H54 (cell line): ENCODE measurements around the gene ERN1.
"Not testable (repeated sequence)": the region's sequence is repeated elsewhere in the genome, so short reads cannot be mapped to it uniquely, and the experiment has no call there.

Experiments
- DNase-seq: peaks from one replicate; pipeline ENCODE4 v3.0.0; 2011; ENCODE audit warnings: low spot score, mixed read lengths; ENCODE audit not compliant: insufficient read length
- FAIRE-seq: peaks from 3 replicates; lab custom pipeline; 2011; peaks lifted over from hg19 to GRCh38; lab: Jason Lieb, UNC
- POLR2A ChIP-seq: IDR thresholded peaks from 2 replicates; pipeline ENCODE4 v1.6.1; 2011; ENCODE audit warnings: low read depth, mild to moderate bottlenecking, low read length

ERN1 gene

DNA sequence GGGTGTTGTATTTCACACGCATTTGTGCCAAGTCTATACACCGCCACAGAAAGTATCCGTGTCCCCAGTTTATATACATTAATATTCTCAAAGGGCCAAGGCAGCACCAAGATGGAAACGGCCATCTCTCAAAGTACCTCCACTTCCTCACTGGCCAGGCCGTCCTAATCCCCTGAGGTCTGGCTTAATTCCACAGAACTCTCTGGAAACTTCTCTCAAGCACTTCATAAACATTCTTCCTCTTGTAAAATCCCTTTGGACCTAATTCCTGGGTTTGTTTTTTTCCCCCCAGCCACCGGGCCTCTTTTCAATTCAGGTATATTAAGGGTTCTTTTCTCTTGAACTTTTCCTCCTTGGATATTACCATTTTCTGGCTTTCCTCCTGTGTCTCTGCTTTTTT is 5.1 kb upstream of the ERN1 start:
- no peak for FAIRE-seq
- no peak for TF ChIP-seq POLR2A
- DNase-seq, result no peak

DNA sequence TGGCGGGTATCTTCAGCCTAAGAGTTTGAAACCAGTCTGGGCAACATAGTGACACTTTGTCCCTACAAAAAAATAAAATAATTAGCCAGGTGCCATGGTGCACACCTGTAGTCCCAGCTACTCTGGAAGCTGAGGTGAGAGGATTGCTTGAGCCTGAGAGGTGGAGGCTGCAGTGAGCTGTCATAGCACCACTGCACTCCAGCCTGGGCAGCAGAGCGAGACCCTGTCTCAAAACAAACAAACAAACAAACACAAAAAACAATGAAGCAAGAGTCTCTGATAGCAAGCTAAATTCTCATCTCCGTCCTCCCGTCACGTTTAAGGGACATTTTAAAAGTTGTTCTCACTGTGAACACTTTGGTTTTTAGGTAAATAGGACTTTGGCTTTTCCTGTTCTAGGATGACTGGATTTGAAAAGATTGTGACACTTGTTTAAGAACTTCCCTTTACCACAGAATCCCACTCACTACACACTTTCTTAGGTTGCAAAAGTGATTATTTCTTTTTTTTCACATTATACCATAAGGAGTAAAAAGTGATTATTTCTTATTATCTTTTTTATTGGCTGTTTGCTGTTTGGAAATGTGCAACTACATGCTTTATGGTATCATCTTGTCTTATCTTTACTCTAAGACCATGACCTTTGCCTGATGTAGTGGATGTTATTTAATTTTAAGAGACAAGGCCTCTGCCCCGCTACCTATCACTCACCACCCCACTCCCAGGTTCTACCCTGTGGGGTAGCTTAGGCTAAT is 4.4 kb upstream of the ERN1 start:
- no peak for TF ChIP-seq POLR2A
- no peak for DNase-seq
- FAIRE-seq, result no peak

DNA sequence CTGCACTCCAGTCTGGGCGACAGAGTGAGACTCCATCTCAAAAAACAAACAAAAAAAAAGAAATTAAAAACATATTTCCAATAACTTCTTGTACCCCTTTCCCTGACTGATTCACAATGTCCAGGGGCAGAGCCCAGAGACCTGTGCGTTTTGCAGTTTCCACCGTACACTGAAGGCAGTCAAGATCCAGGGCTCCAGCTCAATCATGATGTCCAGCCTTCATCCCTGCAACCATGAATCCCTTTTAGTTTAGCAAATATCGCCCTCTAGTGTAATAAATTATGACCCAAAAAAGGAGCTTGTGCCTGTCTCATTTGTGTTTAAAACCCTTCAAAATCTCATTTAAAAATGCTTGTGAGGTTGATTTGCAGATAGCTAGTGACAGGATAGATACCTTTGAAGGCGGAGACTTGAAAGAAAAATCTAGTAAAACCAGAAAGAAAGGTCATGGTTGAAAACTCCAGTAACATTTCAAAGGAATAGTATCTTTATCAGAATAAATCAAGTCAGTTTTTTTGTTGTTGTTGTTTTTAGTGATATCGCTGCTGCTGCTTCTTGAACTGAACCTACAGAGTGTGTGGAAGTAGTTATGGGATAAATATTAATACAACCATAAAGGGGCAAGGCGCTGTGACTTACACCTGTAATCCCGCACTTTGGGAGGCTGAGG is 3.7 kb upstream of the ERN1 start:
- DNase-seq, result peak; percentile 66
- TF ChIP-seq POLR2A, result no peak
- peak; percentile 69 for FAIRE-seq

- no peak for TF ChIP-seq POLR2A
These were observed 1.8 kb upstream of the ERN1 start for GRCh38 chr17:64131606-64132270.

GRCh38 chr17:64130559-64131001 is 636 bp upstream of the ERN1 start:
- no peak for TF ChIP-seq POLR2A
- FAIRE-seq (no peak), DNase-seq (no peak)

More at GRCh38 chr17:64131606-64132270, 1.8 kb upstream of the ERN1 start:
- no peak for FAIRE-seq
- DNase-seq, result no peak

DNA sequence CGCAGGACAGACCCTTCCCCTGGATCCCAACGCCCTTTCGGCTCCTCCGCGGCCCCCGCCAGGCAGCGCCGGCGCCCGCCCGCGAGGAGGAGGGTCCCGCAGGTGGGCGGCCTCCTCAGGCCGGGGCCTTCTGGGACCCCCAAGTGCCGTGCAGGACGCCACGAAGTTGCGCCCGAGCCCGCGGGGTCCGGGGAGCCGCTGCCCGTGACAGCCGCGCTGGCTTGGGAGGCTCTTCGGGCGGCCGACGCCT is 504 bp downstream of the ERN1 start:
- FAIRE-seq, result no peak
- TF ChIP-seq POLR2A, result no peak
- DNase-seq, result no peak

GRCh38 chr17:64128787-64129514 is 993 bp downstream of the ERN1 start:
- DNase-seq, result peak; percentile 54
- no peak for TF ChIP-seq POLR2A
- peak; percentile 6 for FAIRE-seq

GRCh38 chr17:64126918-64127317 is 3.0 kb downstream of the ERN1 start:
- DNase-seq, result no peak
- no peak for TF ChIP-seq POLR2A
- FAIRE-seq, result peak; percentile 43

- no peak for DNase-seq
- no peak for TF ChIP-seq POLR2A
- no peak for FAIRE-seq
These were observed 4.0 kb downstream of the ERN1 start for GRCh38 chr17:64125937-64126336.

- no peak for TF ChIP-seq POLR2A
- DNase-seq (no peak), FAIRE-seq (no peak)
These were observed 5.3 kb downstream of the ERN1 start for GRCh38 chr17:64124609-64125008.

- no peak for TF ChIP-seq POLR2A
- no peak for FAIRE-seq
- no peak for DNase-seq
These were observed 6.8 kb downstream of the ERN1 start for GRCh38 chr17:64123114-64123513.

DNA sequence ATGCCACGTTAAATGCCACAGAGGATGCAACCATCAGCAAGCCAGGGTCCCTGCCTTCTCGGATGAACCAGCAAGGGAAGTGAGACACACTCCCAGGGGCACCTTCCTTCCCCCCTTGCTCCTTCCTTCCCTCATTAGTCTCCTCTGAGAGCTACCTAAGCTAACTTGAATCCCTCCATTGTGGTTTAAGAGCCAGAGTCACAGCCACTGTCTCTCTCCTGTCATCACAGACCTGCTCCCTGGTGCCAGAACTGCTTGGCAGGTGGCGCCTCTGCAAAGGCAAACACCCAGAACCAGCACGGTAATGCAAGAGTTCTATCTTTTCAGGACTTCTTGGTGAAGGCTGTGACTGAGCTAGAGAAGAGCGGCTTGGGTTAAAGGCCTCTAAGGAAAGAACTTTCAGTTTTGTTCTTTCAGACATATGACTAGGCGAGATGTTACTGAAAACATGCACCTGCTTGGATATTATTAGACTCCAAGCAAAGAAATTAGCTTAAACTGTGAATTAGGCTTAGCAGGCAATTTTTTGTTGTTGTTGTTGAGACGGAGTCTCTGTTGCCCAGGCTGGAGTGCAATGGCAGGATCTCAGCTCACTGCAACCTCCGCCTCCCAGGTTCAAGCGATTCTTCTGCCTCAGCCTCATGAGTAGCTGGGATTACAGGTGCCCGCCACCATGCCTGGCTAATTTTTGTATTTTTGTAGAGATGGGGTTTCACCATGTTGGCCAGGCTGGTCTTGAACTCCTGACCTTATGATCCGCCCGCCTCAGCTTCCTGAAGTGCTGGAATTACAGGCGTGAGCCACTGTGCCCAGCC is 8.8 kb downstream of the ERN1 start:
- not testable (repeated sequence) for FAIRE-seq, DNase-seq

DNA sequence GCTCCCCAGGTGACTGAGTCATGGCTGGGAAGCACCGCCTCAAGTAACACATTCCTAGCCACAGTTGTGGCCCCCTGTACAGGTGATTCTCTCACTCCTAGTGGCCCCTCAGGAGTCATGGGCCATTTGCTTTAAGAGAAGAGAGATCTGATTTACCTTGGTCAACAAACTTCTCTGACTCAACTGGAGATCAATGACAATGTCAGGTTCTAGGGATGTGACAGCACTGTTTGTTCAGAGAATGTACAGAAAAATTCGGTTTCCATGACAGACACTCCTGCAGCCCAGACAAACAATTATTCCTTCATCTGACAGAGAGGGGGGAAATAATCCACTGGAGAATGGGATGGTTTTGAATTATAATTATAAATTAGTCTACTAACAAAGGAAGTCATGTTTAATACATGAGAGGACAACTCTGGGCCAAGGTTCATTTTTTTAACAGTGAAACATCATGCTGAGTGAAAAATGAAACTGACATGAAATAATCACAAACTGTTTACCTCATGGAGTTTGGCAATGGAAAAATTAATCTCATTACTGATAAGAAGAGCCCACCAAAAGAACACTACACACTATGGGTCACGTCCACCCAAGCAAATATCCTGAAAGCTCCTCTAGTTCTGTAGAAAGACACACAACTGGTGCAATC is 9.7 kb downstream of the ERN1 start:
- TF ChIP-seq POLR2A, result no peak
- FAIRE-seq, result no peak
- DNase-seq, result no peak
